ENCODE measurements around the gene SPOCK1.

The SPOCK1 gene

GRCh38 chr5:137360607-137361006 is 138.5 kb downstream of the SPOCK1 start:
- no peak for DNase-seq (ENCODE audit: low spot score)

- DNase-seq (ENCODE audit: low spot score), result no peak
Measured at GRCh38 chr5:137359941-137360340, 139.2 kb downstream of the SPOCK1 start.

- DNase-seq (ENCODE audit: low spot score), result no peak
Measured at GRCh38 chr5:137357436-137357835, 141.7 kb downstream of the SPOCK1 start.

- no peak for DNase-seq (ENCODE audit: low spot score)
Measured at GRCh38 chr5:137356127-137356526, 143.0 kb downstream of the SPOCK1 start.

GRCh38 chr5:137355708-137356107 is 143.4 kb downstream of the SPOCK1 start:
- DNase-seq (ENCODE audit: low spot score), result no peak

GRCh38 chr5:137352095-137352494 is 147.0 kb downstream of the SPOCK1 start:
- no peak for DNase-seq (ENCODE audit: low spot score)

- DNase-seq (ENCODE audit: low spot score), result no peak
Measured at GRCh38 chr5:137350791-137351190, 148.3 kb downstream of the SPOCK1 start.

- no peak for DNase-seq (ENCODE audit: low spot score)
Measured at GRCh38 chr5:137348759-137349158, 150.4 kb downstream of the SPOCK1 start.

GRCh38 chr5:137347865-137348264 is 151.3 kb downstream of the SPOCK1 start:
- no peak for DNase-seq (ENCODE audit: low spot score)

GRCh38 chr5:137346281-137346680 is 152.8 kb downstream of the SPOCK1 start:
- DNase-seq (ENCODE audit: low spot score), result no peak

- no peak for DNase-seq (ENCODE audit: low spot score)
Measured at GRCh38 chr5:137345396-137345795, 153.7 kb downstream of the SPOCK1 start.

GRCh38 chr5:137344723-137345322 is 154.3 kb downstream of the SPOCK1 start:
- DNase-seq (ENCODE audit: low spot score), result peak; percentile 50

GRCh38 chr5:137344021-137344420 is 155.1 kb downstream of the SPOCK1 start:
- no peak for DNase-seq (ENCODE audit: low spot score)

GRCh38 chr5:137342764-137343163 is 156.4 kb downstream of the SPOCK1 start:
- no peak for DNase-seq (ENCODE audit: low spot score)

GRCh38 chr5:137341831-137342230 is 157.3 kb downstream of the SPOCK1 start:
- no peak for DNase-seq (ENCODE audit: low spot score)

GRCh38 chr5:137340881-137341280 is 158.2 kb downstream of the SPOCK1 start:
- DNase-seq (ENCODE audit: low spot score), result no peak

GRCh38 chr5:137336565-137337120 is 162.5 kb downstream of the SPOCK1 start:
- no peak for DNase-seq (ENCODE audit: low spot score)

- no peak for DNase-seq (ENCODE audit: low spot score)
Measured at GRCh38 chr5:137336161-137336560, 163.0 kb downstream of the SPOCK1 start.

GRCh38 chr5:137335493-137335892 is 163.6 kb downstream of the SPOCK1 start:
- DNase-seq (ENCODE audit: low spot score), result no peak

- DNase-seq (ENCODE audit: low spot score), result no peak
Measured at GRCh38 chr5:137333928-137334327, 165.2 kb downstream of the SPOCK1 start.

GRCh38 chr5:137333475-137333874 is 165.7 kb downstream of the SPOCK1 start:
- no peak for DNase-seq (ENCODE audit: low spot score)

- DNase-seq (ENCODE audit: low spot score), result no peak
Measured at GRCh38 chr5:137332296-137332695, 166.8 kb downstream of the SPOCK1 start.

- DNase-seq (ENCODE audit: low spot score), result no peak
Measured at GRCh38 chr5:137329586-137330296, 169.4 kb downstream of the SPOCK1 start.

GRCh38 chr5:137328991-137329390 is 170.1 kb downstream of the SPOCK1 start:
- no peak for DNase-seq (ENCODE audit: low spot score)
